RCC 7860 (cell line): ENCODE data around the gene PPP2R1A.
A peak's percentile ranks its signal among the peaks of the same experiment; 100 is the strongest.

Experiments used
- DNase-seq: peaks from one replicate; pipeline ENCODE4 v3.0.0-alpha.2; 2015; ENCODE audit warnings: low spot score
- FAIRE-seq: peaks from 2 replicates; lab custom pipeline; 2012; peaks lifted over from hg19 to GRCh38; lab: Jason Lieb, UNC

The PPP2R1A gene

DNA sequence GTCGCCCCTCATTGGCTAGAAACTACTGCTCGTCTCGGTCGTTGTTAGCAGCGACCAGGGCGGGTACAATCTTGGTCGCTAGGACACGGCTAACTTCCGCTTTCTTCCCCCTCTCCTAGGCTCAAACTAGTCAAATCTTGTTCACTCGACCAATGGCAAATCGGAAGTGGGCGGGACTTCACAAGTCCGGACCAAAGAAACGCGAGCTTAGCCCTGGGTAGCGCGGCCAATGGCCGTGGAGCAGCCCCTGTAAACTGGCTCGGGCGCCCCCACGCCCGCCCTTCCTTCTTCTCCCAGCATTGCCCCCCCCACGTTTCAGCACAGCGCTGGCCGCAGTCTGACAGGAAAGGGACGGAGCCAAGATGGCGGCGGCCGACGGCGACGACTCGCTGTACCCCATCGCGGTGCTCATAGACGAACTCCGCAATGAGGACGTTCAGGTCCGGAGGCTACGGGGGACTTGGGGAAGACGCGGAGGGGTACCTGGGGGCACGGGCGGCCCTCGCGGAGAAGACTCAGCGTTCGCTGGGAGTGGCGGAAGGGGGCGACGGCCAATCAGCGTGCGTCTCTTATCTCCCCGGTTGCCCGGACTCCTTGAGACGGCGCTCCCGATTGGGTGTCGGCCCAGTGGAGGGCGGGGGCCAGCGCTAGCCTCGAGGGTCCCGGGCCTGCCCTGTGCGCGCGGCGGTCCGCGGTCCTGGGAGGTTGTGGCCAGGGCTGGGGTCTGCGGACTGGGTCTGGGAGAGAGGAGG, at the start of gene PPP2R1A:
TSS of gene PPP2R1A (plus strand) at position 318 of the 752 bp plus-strand sequence. CDS start at position 363, 45 bp downstream.
- no peak for DNase-seq
- FAIRE-seq = peak; percentile 96

DNA sequence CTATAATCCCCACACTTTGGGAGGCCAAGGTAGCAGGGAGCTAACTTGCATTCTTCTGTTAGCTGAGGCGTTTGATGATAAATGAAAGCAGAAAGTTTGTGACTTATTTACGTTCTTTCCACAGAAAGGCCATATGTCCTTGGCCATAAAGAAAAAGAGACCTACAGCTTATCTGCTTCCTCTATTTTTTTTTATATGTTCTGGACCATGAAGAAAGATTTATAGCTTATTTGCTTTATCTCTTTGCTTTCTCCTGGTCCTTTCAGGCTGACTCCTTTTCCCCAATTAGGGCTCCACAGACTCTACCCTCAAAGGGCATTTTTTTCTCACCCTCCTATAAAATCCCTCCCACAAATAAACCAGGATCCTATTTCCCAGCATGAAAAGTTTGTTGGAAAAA, 48.6 kb upstream of the PPP2R1A start:
- FAIRE-seq (no peak), DNase-seq (no peak)

DNA sequence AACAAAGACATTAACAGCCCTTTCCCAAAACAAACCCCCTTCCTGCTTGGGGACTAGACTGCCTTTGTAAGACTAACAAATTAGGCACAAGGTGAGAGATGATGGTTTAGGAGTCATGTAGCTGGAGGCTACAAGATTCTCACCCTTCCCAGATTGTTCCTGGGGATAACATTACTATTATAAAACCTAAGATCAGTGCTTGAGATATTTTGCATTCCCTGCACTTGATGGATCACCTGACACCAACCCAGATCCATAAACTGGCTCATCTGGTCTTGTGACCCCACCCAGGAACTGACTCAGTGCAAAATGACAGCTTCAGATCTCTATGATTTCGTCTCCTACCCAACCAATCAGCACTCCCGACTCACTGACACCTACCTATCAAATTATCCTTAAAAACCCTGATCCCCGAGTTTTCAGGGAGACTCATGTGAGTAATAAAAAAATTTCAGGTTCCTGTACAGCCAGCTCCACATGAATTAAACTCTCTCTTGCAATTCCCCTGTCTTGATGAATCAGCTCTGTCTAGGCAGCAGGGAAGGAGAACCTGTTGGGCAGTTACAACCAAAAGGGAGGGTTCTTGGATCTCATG, 47.8 kb upstream of the PPP2R1A start:
- FAIRE-seq = no peak
- no peak for DNase-seq

DNA sequence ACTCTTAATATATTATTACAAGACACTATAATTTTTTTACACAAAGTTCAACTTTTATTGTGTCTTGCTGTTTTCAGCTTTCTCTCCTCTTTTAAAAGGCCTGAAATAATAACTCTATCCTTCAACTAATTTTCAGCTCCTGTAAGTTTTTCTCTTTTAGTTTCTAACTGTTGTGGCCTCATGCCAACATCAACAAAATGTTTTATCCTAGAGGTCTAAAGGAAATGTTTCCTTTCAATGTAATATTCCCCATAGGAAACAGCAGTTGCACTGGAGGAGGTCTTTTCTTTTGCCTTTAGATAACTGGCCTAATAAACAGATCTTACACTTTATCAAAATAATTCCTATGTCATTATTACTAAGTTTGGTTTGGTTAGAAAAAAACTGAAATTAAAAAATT, 41.6 kb upstream of the PPP2R1A start:
- FAIRE-seq (no peak), DNase-seq (no peak)

DNA sequence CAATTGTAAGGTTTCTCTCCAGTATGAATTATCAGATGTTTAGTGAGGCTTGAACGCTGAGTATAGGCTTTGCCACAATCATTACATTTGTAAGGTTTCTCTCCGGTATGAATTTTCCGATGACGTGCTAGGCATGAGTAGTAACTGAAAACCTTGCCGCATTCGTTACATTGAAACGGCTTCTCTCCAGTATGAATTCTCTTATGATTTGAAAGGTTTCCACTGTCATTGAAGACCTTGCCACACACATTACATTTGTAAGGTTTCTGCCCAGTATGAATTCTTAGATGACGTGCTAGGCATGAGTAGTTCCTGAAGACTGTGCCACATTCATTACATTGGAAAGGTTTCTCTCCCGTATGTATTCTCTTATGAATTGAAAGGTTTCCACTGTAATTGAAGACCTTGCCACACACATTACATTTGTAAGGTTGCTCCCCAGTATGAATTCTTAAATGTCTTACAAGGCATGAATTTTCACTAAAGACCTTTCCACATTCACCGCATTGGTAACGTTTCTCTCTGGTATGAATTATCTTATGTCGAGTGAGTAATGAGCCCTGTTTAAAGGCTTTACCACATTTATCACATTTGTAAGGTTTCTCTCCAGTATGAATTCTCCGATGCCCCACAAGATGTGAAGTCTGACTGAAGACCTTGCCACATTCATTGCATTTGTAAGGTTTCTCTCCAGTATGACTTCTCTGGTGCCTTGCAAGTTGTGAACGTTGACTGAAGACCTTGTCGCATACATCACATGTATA, 34.1 kb upstream of the PPP2R1A start:
- DNase-seq = no peak
- FAIRE-seq = no peak

DNA sequence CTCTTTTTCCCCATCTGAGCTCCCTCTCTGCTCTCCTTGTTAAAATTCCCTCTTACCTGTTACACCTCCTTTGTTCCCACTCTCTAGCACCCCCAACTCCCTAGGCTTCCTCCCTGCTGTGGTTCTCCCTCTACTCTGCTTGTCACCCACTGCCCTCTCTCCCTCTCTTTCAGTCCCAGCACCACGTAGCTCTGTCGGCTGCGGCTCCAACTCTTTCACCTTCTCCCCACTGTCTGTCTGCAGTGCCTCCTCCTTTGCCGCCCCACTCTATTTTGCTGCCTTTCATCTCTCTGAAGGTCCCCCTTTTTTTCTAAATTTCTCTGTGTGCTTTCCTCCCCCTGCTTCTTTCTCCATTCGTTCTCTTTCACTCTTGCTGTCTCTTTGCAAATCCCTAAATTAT, 19.5 kb upstream of the PPP2R1A start:
- FAIRE-seq = no peak
- no peak for DNase-seq

DNA sequence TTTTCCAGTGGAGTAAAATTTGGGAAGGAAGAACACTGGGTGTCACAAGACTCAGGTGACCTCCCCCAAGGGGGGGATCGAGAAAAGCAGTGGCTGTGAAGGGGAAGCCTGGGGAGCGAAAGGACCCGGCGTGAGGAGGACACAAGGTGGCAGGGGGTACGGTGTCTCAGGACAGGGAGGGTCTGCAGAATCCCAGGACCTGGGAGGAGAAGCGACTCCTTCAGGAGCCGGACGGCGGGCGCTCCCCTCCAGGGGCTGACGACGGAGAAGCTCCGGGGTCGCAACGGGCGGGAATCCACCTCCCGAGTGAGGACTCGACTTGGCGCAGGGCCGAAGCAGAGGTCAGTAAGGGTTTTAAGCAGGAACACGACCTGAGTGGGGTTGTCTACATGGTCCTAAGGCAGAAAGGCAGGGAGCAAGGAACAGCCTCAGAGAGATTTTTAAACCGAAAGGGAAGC, 19.0 kb upstream of the PPP2R1A start:
- no peak for DNase-seq
- no peak for FAIRE-seq

DNA sequence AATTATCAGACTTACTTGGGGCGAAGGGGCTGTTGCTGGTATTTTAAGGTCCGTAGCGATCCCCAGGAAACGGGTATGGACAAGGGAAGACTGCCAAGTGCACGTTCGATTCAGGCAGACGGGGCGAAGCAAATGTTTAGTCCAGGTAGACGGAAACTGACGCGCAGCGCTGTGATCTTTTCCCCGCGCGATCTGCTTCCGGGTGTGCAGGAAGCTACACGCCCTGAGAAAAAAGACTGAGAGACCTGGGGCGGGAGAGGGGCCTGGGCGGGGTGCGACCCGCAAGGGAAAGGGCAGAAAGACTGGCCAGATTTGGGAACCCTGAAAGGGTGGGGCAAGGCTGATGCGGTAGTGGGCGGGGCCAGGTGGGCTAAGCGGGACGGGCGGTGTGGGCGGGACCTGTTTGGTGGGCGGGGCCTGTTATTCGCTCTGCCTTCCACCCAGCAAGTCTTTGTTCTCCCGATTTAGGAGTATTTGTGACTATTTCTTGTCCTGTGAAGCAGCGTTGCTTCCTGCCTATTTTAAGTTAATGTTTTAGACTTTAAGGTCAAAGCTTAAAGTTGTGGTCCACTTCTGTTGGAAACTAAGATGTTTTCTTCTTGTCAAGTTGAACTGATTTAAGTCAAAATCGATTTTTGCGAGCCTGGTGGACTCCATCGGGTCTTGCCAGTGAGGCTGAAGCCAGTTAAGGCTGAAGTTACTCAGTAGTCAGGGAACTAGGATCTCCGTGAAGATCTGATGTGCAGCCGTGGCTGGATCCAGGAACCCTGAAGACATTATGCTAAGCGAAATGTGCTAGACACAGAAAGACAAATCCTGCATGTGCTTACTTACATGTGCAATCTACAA, 18.3 kb upstream of the PPP2R1A start, which contains the start of gene ZNF836:
TSS of gene ZNF836 (minus strand) at position 301 of the 849 bp plus-strand sequence. CDS start 3,549 bp downstream, outside the sequence.
- peak; percentile 12 for DNase-seq
- no peak for FAIRE-seq

DNA sequence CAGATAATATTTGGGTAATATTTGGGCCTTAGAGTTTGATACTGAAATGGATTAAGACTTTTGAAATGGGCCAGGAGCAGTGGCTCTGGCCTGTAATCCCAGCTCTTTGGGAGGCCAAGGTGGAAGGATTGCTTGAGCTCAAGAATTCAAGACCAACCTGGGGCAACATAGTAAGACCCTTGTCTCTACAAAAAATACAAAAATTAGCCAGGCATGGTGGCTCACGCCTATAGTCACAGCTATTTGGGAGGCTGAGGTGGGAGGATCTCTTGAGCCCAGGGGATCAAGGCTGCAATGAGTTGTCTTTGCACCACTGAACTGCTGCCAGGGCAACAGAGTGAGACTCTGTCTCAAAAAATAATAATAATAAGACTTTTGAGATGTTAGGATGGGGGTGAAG, 17.5 kb upstream of the PPP2R1A start:
- DNase-seq (no peak), FAIRE-seq (no peak)

DNA sequence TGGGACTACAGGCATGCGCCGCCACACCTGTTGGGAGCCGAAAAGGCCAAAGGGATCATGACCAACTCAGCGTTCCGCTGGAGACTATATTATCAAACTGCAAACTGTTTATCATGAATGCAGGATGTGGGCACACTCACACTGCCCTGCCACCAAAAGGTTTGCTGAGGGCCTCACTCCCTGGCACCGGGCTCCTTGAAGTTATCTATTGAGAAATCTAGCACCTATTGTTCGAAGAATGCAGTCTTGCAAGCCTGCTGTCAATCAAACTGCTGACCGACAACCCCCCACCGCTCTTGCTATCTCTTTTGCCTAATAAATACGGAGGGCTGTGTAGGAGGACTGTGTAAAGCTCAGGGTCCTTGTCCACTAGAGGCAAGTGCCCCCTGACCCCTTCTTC, 13.3 kb upstream of the PPP2R1A start:
- DNase-seq = no peak
- FAIRE-seq = no peak

DNA sequence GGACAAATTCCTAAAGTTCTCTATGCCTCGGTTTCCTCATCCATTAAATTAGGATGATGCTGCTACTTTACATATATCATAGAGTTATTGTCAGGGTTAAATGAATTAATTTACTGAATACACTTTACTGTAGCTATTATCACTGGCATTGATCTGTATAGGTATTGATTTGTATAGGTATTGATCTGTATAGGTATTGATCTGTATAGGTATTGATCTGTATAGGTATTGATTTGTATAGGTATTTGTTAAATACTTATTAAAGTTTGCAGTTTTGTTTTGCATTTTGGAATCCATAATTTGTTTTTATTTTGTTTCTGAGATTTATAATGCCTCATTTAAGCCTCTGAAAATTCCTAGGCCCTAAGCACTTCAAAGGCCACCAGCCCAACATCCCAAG, 2.4 kb upstream of the PPP2R1A start:
- FAIRE-seq = no peak

DNA sequence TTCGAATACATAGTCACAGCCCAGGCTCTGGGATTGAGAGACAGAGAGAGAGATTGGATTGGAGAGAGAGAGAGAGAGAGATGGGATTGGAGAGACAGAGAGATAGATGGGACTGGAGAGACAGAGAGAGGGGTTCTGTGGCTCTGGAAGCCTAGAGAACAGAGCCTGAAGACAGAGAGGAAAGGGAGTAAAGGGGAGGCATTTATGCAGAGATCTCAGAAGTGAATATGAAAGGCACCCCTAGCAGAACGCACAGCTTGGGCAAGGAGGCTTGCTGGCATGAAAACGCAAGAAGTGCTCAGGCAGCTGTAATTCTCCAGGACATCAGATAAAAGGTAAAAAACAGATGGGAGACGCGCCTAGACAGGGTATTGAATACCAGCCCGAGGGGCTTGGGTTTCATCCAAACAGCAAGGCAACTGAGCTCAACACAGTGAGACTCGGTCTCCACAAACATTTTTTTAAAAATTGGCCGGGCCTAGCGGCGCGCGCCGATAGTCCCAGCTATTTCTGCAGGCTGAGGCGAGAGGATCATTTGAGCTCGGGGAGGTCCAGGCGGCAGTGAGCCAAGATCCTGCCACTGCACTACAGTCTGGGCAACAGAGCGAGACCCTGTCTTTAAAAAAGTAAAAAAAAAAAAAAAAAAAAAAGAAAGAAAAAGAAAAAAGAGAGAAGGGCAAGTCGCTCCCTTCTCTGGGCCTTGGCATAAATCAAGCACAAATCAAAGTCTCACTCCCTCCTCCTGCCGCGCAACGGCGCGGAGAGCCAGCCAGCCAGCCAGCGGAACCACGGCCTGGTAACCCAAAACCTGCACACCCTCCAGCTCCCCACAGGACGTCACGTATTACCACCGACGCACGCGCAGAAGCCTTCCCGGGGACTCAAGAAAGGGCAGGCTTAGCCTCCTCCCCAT, 774 bp upstream of the PPP2R1A start:
- FAIRE-seq (no peak), DNase-seq (peak; percentile 99)

More for the DNA sequence above, 2.4 kb upstream of the PPP2R1A start:
- DNase-seq = no peak

DNA sequence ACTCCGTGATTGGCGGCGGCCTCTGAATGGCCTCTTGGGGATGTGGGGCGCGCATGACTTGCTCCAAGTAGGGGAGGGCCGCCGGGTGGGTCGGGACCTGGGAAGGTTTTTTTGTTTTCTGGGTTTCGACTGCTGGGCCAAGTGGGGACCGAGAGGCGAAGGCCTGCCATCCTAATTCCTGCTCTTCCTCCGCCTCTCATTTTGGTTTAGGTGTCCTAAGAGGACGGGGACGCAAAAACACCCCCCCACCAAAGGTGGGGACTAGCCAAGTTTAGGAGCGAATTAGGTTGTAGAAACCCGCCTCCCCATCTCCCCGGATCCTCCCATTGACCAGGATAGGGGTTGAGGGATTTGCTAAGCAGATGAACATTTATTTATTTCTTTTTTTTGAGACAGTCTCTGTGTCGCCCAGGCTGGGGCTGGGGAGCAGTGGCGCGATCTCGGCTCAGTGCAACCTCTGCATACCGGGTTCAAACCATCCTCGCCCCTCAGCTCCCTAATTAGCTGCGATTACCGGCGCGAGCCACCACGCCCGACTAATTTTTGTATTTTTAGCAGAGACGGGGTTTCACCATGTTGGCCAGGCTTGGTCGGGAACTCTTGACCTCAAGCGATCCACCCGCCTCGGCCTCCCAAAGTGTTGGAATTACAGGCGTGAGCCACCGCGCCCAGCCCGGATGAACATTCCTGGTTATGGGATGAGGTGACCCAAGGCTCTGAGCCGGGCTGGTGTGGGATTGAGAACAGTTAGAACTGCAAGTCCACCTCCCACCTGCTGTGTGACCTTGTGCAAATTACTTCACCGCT, 838 bp downstream of the PPP2R1A start:
- FAIRE-seq = no peak
- DNase-seq = no peak

DNA sequence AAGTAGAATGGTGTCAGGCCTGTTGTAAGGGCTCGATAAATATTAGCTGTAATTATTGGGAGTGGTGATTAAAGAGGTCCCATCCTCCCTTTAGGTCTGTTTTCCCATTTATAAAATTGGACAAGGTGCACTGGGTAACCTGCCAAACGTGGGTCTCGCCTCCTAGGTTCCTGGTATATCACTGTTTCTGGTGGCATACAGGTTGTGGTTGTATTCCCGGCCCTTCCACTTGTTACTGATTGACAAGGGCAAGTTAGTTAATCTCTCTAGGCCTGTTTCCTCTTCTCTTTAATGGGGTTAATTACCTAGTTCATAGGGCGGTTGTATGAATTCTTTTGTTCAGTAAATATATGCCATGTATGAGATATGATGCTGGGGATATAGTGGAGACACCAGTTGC, 1.5 kb downstream of the PPP2R1A start:
- no peak for DNase-seq
- FAIRE-seq = no peak

DNA sequence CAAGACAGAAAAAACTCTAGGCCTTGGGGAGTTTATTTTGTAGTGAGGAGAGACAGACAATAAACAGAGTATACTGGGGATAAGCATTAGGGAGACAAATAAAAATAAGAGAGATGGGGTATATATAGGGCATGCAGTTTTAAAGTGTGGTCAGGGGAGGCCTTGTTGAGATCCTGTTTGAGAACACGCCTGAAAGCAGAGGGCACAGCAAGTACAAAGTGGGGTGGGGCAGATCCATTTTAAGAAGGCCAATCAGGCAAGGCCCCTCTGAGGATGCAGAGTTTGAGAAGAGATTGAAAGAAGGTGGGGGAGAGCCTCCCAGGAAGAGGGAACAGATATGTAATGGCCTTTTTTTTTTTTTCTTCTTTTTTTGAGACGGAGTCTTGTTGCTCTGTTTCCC, 2.1 kb downstream of the PPP2R1A start:
- DNase-seq = no peak
- FAIRE-seq = no peak

DNA sequence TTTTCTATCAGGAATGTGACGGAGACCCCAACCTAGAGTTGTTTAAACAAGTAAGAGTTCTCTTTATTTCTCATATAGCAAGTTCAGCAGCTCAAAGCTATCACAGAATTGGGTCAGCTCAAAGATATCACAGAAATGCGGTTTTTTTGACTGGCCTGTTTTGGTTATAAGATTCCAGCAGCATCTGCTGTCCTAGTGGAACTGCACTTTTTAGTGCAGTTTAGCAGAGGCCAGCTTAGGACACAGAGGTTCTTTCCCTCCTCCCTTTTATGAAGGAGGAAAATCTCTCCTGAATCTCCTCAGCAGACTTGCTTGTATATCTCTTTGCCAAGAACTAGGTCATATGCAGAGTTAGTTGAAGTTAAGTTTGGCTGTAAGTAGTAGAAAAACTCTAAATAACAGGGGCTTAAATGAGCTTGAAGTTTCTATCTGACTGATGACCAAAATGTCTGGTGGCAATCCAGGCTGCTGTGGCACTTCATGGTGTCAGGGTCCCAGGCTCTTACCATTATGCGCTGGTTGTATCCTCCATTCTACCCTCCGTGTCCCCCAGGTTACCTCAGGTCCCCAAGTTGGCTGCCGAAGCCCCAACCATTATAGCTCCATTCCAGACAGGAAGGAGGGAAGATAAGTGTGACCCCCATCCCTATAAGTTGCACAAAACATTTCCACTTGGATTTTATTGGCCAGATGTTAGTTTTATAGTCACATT, 6.6 kb downstream of the PPP2R1A start:
- no peak for FAIRE-seq

DNA sequence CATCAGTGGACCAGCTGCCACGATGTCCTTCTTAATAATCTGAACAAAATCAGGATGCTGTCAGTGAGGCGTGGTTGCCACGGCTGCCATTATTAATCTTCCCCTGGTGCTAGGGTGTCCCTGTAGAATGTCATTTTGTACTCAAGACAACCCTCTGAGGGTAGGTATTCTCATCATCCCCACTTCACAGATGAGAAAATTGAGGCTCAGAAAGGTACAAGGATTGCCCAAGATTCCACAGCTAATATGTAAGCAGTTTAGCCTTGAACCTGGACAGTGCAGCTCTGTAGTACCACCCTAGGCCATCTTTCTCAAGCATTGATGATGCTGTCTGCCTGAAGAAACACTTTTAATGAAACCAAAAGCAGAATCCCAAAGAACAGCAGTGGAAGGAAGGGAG, 8.1 kb downstream of the PPP2R1A start:
- DNase-seq = no peak
- FAIRE-seq = no peak

More for the DNA sequence above, 6.6 kb downstream of the PPP2R1A start:
- no peak for DNase-seq

DNA sequence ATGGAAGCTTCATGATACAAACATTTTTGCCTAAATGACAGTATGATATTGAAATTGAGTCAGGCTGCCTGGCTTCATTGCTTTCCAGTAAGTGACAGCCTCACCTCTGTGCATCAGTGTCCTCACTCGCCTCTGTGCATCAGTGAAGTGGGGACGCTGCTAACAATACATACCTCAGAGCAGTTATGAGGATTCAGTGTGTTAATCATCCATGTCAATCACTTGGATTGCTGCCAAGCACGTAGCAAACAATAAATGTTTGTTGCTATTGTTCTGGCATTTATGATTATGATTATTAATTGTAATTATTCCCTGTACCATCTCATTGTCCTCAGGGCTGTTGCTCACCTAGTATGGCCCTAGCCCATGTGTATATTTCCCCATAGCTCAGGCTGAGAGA, 8.8 kb downstream of the PPP2R1A start:
- no peak for DNase-seq
- FAIRE-seq = no peak
